T-helper 17 cell (primary cell): ENCODE data around the gene TRIM24. TPM values are rescaled to one million over a fixed set of nuclear protein-coding genes. Genes with fewer than 3 reads are reported as not detected.

Experiments used
- ATAC-seq: fragments of 150-1000 bp; cut with Tn5 transposase; 2 replicates; pipeline ENCODE4 v1.10.0; 2021; ENCODE audit warnings: mild to moderate bottlenecking, moderate library complexity
- DNase-seq, 3 donors: peaks; one replicate each; pipeline versions ENCODE4 v3.0.0 to v3.0.0-alpha.2; 2020 to 2021
- H3K9me3 ChIP-seq: one replicate; pipeline ENCODE4 v1.7.0; 2013; ENCODE audit warnings: low read length, mild to moderate bottlenecking; ENCODE audit not compliant: control insufficient read depth, poor library complexity, severe bottlenecking
- H3K27ac Mint-ChIP-seq: one replicate; pipeline ENCODE4 v1.8.0; 2022; ENCODE audit warnings: mild to moderate bottlenecking, moderate library complexity, mixed read lengths
- H3K27me3 Mint-ChIP-seq: one replicate; pipeline ENCODE4 v1.8.0; 2022; ENCODE audit warnings: mixed read lengths
- H3K36me3 Mint-ChIP-seq: one replicate; pipeline ENCODE4 v1.8.0; 2022; ENCODE audit warnings: low read depth, mixed read lengths
- H3K4me1 Mint-ChIP-seq: one replicate; pipeline ENCODE4 v1.8.0; 2022; ENCODE audit warnings: mild to moderate bottlenecking, mixed read lengths
- H3K4me3 Mint-ChIP-seq: one replicate; pipeline ENCODE4 v1.8.0; 2022; ENCODE audit warnings: mild to moderate bottlenecking, moderate library complexity, mixed read lengths
- total RNA-seq, 4 donors: library from RNA in 2 of 4; stranded (reverse) in 2 of 4; gene quantifications; one replicate each; pipeline ENCODE4 v1.2.3 and lab custom pipeline; 2022 to 2026

TRIM24 gene
- total RNA-seq, 2 donors from 2014 or later, result 14.3 to 16.6 TPM

- Mint-ChIP-seq H3K27ac (no peak overlapping the region), H3K36me3 (peaks cover 21% of the 10 kb centered on the region), H3K4me3 (no peak overlapping the region), H3K4me1 (no peaks in the 10 kb centered on the region), H3K27me3 (no peaks in the 10 kb centered on the region)
- no peaks in the 10 kb centered on the region for H3K9me3 ChIP-seq
- ATAC-seq (no peak), DNase-seq (no peak)
These were observed 85.1 kb downstream of the TRIM24 start for GRCh38 chr7:138545123-138545522.

DNA sequence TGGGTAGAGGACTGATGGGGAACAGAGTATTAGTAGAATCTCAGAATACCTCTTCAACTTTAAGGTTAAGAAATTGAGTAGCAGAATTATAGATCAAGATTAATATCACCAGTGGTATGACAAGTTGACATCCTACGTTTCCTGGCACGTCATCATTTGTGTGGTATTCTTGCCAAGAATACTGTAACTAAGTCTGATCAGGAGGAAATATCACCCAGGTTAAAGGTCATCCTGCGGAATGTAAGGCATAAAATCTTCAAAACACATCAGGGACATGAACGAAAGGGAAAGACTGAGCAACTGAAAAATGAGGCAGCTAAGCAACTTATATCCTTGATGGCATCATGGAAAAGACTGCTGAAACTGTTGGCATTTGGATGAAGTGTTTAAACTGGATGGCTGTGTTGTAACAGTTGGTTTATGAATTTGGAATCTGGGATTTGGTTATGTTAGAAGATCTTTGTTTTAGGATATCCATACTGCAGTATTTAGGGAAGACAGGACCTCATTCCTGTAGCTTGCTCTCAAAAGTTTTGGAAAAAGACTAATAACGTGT lies 86.1 kb downstream of the TRIM24 start:
- H3K9me3 ChIP-seq, result no peaks in the 10 kb centered on the region
- DNase-seq (no peak), ATAC-seq (no peak)
- peaks cover 24% of the 10 kb centered on the region for H3K36me3 Mint-ChIP-seq
- no peak overlapping the region for H3K4me3 Mint-ChIP-seq
- H3K27me3 Mint-ChIP-seq, result no peaks in the 10 kb centered on the region
- H3K4me1 Mint-ChIP-seq, result no peaks in the 10 kb centered on the region
- H3K27ac Mint-ChIP-seq, result no peak overlapping the region

GRCh38 chr7:138546829-138547228 lies 86.8 kb downstream of the TRIM24 start:
- Mint-ChIP-seq H3K4me1 (no peaks in the 10 kb centered on the region), H3K27ac (no peak overlapping the region), H3K36me3 (peaks cover 24% of the 10 kb centered on the region), H3K27me3 (no peaks in the 10 kb centered on the region), H3K4me3 (no peak overlapping the region)
- DNase-seq, result no peak
- H3K9me3 ChIP-seq, result no peaks in the 10 kb centered on the region
- no peak for ATAC-seq

- no peaks in the 10 kb centered on the region for H3K9me3 ChIP-seq
- Mint-ChIP-seq H3K36me3 (peaks cover 26% of the 10 kb centered on the region), H3K4me1 (no peaks in the 10 kb centered on the region), H3K27me3 (no peaks in the 10 kb centered on the region), H3K4me3 (no peak overlapping the region), H3K27ac (no peak overlapping the region)
- ATAC-seq (no peak), DNase-seq (no peak)
These were observed 89.0 kb downstream of the TRIM24 start for GRCh38 chr7:138549082-138549481.

DNA sequence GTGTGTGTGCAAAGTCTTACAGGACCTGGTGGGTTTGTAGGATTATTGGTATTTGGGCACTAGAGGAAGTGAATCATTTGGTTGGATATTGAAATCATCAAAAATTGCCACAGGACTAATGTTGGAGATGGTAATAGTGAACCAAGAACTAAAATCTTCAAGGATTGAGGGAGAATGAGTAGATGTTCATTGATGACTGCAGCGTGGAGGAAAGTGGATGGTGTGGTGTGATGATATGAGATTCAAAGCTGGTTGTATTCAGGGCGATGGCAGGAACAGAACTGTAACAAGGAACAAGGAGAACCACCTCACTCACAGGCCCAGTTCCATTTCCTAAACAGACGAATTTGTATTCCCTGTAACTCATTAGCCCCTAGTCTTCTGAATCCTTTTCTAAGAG lies 90.3 kb downstream of the TRIM24 start:
- DNase-seq (no peak), ATAC-seq (no peak)
- Mint-ChIP-seq H3K4me1 (no peaks in the 10 kb centered on the region), H3K4me3 (no peak overlapping the region), H3K27me3 (no peaks in the 10 kb centered on the region), H3K27ac (no peak overlapping the region), H3K36me3 (peaks cover 28% of the 10 kb centered on the region)
- peaks cover 6% of the 10 kb centered on the region for H3K9me3 ChIP-seq

- Mint-ChIP-seq H3K4me1 (no peaks in the 10 kb centered on the region), H3K4me3 (no peak overlapping the region), H3K27ac (no peak overlapping the region), H3K36me3 (peaks cover 25% of the 10 kb centered on the region), H3K27me3 (no peaks in the 10 kb centered on the region)
- DNase-seq (no peak), ATAC-seq (no peak)
- H3K9me3 ChIP-seq, result peaks cover 6% of the 10 kb centered on the region
These were observed 91.0 kb downstream of the TRIM24 start for GRCh38 chr7:138551102-138551501.

- Mint-ChIP-seq H3K36me3 (peaks cover 20% of the 10 kb centered on the region), H3K4me1 (no peaks in the 10 kb centered on the region), H3K4me3 (no peak overlapping the region), H3K27me3 (no peaks in the 10 kb centered on the region), H3K27ac (no peak overlapping the region)
- peaks cover 22% of the 10 kb centered on the region for H3K9me3 ChIP-seq
- DNase-seq (no peak), ATAC-seq (no peak)
These were observed 93.7 kb downstream of the TRIM24 start for GRCh38 chr7:138553805-138554204.

DNA sequence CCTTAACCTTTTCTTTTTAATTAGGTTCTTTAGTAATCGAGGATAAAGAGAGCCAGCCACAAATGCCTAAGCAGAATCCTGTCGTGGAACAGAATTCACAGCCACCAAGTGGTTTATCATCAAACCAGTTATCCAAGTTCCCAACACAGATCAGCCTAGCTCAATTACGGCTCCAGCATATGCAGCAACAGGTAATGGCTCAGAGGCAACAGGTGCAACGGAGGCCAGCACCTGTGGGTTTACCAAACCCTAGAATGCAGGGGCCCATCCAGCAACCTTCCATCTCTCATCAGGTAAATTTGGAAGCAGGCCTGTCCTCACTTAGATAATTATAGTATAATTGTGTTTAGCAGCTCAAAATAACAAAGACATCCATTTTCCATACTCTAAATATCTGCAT lies 94.6 kb downstream of the TRIM24 start:
- Mint-ChIP-seq H3K27me3 (no peaks in the 10 kb centered on the region), H3K36me3 (peaks cover 20% of the 10 kb centered on the region), H3K4me1 (no peaks in the 10 kb centered on the region), H3K27ac (no peak overlapping the region), H3K4me3 (no peak overlapping the region)
- DNase-seq (no peak), ATAC-seq (no peak)
- peaks cover 22% of the 10 kb centered on the region for H3K9me3 ChIP-seq

GRCh38 chr7:138555684-138556083 lies 95.6 kb downstream of the TRIM24 start:
- Mint-ChIP-seq H3K36me3 (peaks cover 16% of the 10 kb centered on the region), H3K4me1 (no peaks in the 10 kb centered on the region), H3K4me3 (no peak overlapping the region), H3K27ac (no peak overlapping the region), H3K27me3 (no peaks in the 10 kb centered on the region)
- no peak for DNase-seq
- peaks cover 22% of the 10 kb centered on the region for H3K9me3 ChIP-seq
- ATAC-seq, result no peak

DNA sequence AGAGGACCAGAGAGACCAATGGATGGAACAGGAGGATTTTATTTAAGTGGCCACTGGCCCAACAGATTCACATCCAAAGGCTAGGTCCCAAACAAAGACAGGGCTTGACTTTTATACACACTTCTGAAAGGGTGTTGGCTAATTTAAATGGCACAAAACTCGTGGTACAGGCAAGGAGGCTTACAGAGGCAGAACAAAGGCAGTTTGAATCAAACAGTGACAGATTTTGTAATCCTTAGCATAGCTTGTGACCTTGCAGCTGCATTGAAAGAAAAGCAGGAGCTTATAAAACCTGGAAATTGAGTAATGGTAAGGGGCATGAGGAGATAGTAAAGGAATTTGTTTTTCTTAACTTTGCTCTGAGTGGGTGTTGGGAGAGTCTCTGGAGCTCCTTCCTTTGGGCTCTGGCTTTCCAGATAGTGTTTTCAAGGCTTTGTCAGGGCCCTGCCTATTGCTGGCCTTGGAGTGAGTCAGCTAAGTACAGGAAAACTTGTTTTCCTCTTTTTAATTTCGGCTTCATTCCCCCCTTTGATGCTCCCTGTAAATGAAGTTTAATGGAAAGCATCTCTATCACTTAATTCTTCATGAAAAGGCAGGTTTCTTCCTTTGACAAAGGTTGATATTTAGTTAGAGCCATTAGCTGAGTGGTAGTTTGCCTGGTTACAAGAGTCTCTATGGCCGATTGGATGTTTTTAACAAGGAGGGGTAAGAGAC lies 96.9 kb downstream of the TRIM24 start:
- Mint-ChIP-seq H3K4me3 (no peak overlapping the region), H3K36me3 (peaks cover 14% of the 10 kb centered on the region), H3K27me3 (no peaks in the 10 kb centered on the region), H3K27ac (no peak overlapping the region), H3K4me1 (no peaks in the 10 kb centered on the region)
- no peak for ATAC-seq
- H3K9me3 ChIP-seq, result peaks cover 22% of the 10 kb centered on the region
- DNase-seq, result no peak

- DNase-seq, result no peak
- H3K4me1 Mint-ChIP-seq, result no peaks in the 10 kb centered on the region
- peaks cover 28% of the 10 kb centered on the region for H3K9me3 ChIP-seq
- no peaks in the 10 kb centered on the region for H3K27me3 Mint-ChIP-seq
- no peak overlapping the region for H3K27ac Mint-ChIP-seq
- ATAC-seq, result no peak
- H3K36me3 Mint-ChIP-seq, result peaks cover 13% of the 10 kb centered on the region
- no peak overlapping the region for H3K4me3 Mint-ChIP-seq
These were observed 99.4 kb downstream of the TRIM24 start for GRCh38 chr7:138559448-138559847.

DNA sequence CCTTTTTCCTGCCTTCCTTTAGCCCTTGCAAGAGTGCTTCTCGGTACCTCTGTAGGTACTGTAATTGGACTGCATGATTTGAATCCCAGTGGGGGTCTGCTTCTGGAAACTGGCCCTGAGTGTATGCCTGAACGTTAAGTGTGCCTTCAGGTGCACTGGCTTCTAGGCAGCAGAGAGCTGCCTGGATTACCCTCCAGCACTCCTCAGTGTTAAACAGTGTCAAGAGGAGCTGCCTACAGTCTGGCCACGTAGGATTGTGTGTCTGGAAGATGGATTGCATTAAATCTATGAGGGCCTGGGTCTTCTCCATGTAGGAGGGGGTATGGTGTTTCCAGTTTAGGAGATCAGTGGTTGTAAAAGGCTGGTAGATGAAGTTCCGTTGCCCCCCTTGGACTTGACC lies 103.7 kb downstream of the TRIM24 start:
- ATAC-seq (no peak), DNase-seq (no peak)
- peaks cover 9% of the 10 kb centered on the region for H3K9me3 ChIP-seq
- Mint-ChIP-seq H3K4me1 (no peaks in the 10 kb centered on the region), H3K27ac (no peak overlapping the region), H3K27me3 (no peaks in the 10 kb centered on the region), H3K36me3 (peaks cover 16% of the 10 kb centered on the region), H3K4me3 (no peak overlapping the region)

- H3K36me3 Mint-ChIP-seq, result peaks cover 17% of the 10 kb centered on the region
- no peaks in the 10 kb centered on the region for H3K4me1 Mint-ChIP-seq
- no peak overlapping the region for H3K27ac Mint-ChIP-seq
- H3K27me3 Mint-ChIP-seq, result no peaks in the 10 kb centered on the region
- ATAC-seq (no peak), DNase-seq (no peak)
- peaks cover 9% of the 10 kb centered on the region for H3K9me3 ChIP-seq
- H3K4me3 Mint-ChIP-seq, result no peak overlapping the region
These were observed 104.3 kb downstream of the TRIM24 start for GRCh38 chr7:138564365-138564764.

- no peak for ATAC-seq
- H3K36me3 Mint-ChIP-seq, result peaks cover 18% of the 10 kb centered on the region
- no peak overlapping the region for H3K4me3 Mint-ChIP-seq
- H3K4me1 Mint-ChIP-seq, result no peaks in the 10 kb centered on the region
- H3K9me3 ChIP-seq, result peaks cover 9% of the 10 kb centered on the region
- no peak for DNase-seq
- no peaks in the 10 kb centered on the region for H3K27me3 Mint-ChIP-seq
- H3K27ac Mint-ChIP-seq, result no peak overlapping the region
These were observed 105.0 kb downstream of the TRIM24 start for GRCh38 chr7:138565071-138565450.
